ENCODE measurements around the gene HAUS8. TPM values are rescaled to one million over a fixed set of nuclear protein-coding genes. Genes with fewer than 3 reads are reported as not detected.

Gene HAUS8
- total and polyA plus RNA-seq, 2 of the 4 experiments (the other 2 are of a cell fraction): 3.4 to 14.2 TPM

- no peak overlapping the region for H2BK20ac ChIP-seq (ENCODE audit: low read depth, low read length)
- no peak overlapping the region for H3K14ac ChIP-seq (replicated peaks; ENCODE audit: low read depth, low read length)
- no peak overlapping the region for H2BK15ac ChIP-seq (ENCODE audit: low read depth, low read length)
- dilution Hi-C loops (cut with HindIII; ENCODE audit: low sequenced_read_pairs, unreplicated experiment): no loop called here
- H3K9ac ChIP-seq (ENCODE audit: low read depth, low read length): no peak overlapping the region
- WGBS, 2 experiments (ENCODE audit: extremely low coverage in 2 of 2, insufficient read length in 1 of 2): no CpG with 5 or more reads among the region's 9 CpGs
- H3K4me3 ChIP-seq (ENCODE audit: insufficient read depth, low read depth, low read length): no peak overlapping the region
- H2AFZ ChIP-seq (replicated peaks; ENCODE audit: low read length, poor library complexity): peak overlapping the region; percentile 37
- CTCF ChIA-PET: interaction anchor here (0.6 kb wide), 1 partner anchor 21 kb away, joined by 3 read pairs; no protein-coding TSS in a partner anchor
- no peak overlapping the region for H3K23ac ChIP-seq (ENCODE audit: low read depth, low read length)
- peaks cover 2% of the 10 kb centered on the region; the same call in 1 of the 2 replicates for H3K9me1 ChIP-seq (ENCODE audit: insufficient read depth, low read length)
- DNase-seq (no peak), ATAC-seq (ENCODE audit: low read depth) (no peak)
- no peak overlapping the region for H2BK120ac ChIP-seq (ENCODE audit: low read depth, low read length)
- H4K5ac ChIP-seq (ENCODE audit: low read depth, low read length): no peak overlapping the region
- no peak overlapping the region for H3K4ac ChIP-seq (ENCODE audit: low read depth, low read length)
- in situ Hi-C loops (cut with MboI; ENCODE audit: low sequenced_read_pairs): no loop called here
- BruUV-seq (replicated peaks): no TSS peak
- H2BK5ac ChIP-seq (ENCODE audit: low read depth, low read length, poor library complexity, severe bottlenecking): no peak overlapping the region
- H4K20me1 ChIP-seq (ENCODE audit: insufficient read depth, low read length): peaks cover 10% of the 10 kb centered on the region; the same call in 1 of the 2 replicates
- POLR2A ChIA-PET (ENCODE audit: unreplicated experiment): no interaction called here
- H3K4me1 ChIP-seq (ENCODE audit: control insufficient read depth, insufficient read depth, low read length): peaks cover 5% of the 10 kb centered on the region
- peaks cover 3% of the 10 kb centered on the region; the same call in 1 of the 2 replicates for H3K36me3 ChIP-seq (ENCODE audit: control insufficient read depth, insufficient read depth, low read length)
- no peak overlapping the region for H2AK9ac ChIP-seq (replicated peaks; ENCODE audit: low read depth, low read length, poor library complexity)
- H3K4me2 ChIP-seq (ENCODE audit: low read depth, low read length): no peak overlapping the region
- no peaks in the 10 kb centered on the region for H3K27me3 ChIP-seq (ENCODE audit: control insufficient read depth, insufficient read depth, low read length)
- intact Hi-C loops (cut with micrococcal nuclease): no loop called here
- H3K27ac ChIP-seq (ENCODE audit: insufficient read depth, low read length): no peak overlapping the region
- 0 out of 2 replicates have a peak overlapping the region, but pooled peaks have one; percentile 28 for H2AK5ac ChIP-seq (ENCODE audit: low read depth, low read length)
- H3K9me3 ChIP-seq (ENCODE audit: control insufficient read depth, insufficient read depth, low read length): no peaks in the 10 kb centered on the region
- TF ChIP-seq CHD1 (IDR thresholded peaks at IDR 0.05; ENCODE audit: low read depth, low read length): no peak
- no peak for TF ChIP-seq MAZ (IDR thresholded peaks at IDR 0.05; ENCODE audit: borderline replicate concordance, low read depth, low read length)
- TF ChIP-seq NFE2L2 (IDR thresholded peaks at IDR 0.05; ENCODE audit: low read depth, low read length): no peak
- no peak for TF ChIP-seq MAFK (IDR thresholded peaks at IDR 0.05; ENCODE audit: low read depth, low read length)
- no peak for TF ChIP-seq RAD21 (IDR thresholded peaks at IDR 0.05; ENCODE audit: low read length)
- TF ChIP-seq FOS (IDR thresholded peaks at IDR 0.05; ENCODE audit: low read depth, low read length): no peak
- no peak for TF ChIP-seq CTCF (conservative IDR thresholded peaks at IDR 0.05; ENCODE audit: low read depth, low read length)
- TF ChIP-seq MXI1 (IDR thresholded peaks at IDR 0.05; ENCODE audit: borderline replicate concordance, low read depth, low read length): no peak
- no peak for TF ChIP-seq ELK1 (IDR thresholded peaks at IDR 0.05; ENCODE audit: borderline replicate concordance, low read depth, low read length)
- no peak for TF ChIP-seq CEBPB (IDR thresholded peaks at IDR 0.05; ENCODE audit: low read depth, low read length)
- no peak for TF ChIP-seq USF2 (IDR thresholded peaks at IDR 0.05; ENCODE audit: low read depth, low read length)
- no peak for TF ChIP-seq RCOR1 (IDR thresholded peaks at IDR 0.05; ENCODE audit: insufficient replicate concordance, low read length)
- no peak for TF ChIP-seq SMC3 (IDR thresholded peaks at IDR 0.05; ENCODE audit: low read depth, low read length)
- no peak for TF ChIP-seq POLR2A (IDR thresholded peaks at IDR 0.05; ENCODE audit: low read depth, low read length)
- no peak for TF ChIP-seq BHLHE40 (IDR thresholded peaks at IDR 0.05; ENCODE audit: low read depth, low read length)
- no peak for TF ChIP-seq RFX5 (IDR thresholded peaks at IDR 0.05; ENCODE audit: low read depth, low read length)
- H4K91ac ChIP-seq (ENCODE audit: insufficient read depth, low read depth, low read length): no peak overlapping the region
- H4K8ac ChIP-seq (ENCODE audit: low read depth in 2 of 2, low read length in 2 of 2): no peak overlapping the region
- H3K79me1 ChIP-seq (ENCODE audit: low read depth in 1 of 2, low read length in 2 of 2): peaks cover 42 to 68% of the 10 kb centered on the region in 2 experiments
- H3K56ac ChIP-seq (ENCODE audit: extremely low read depth, insufficient read depth, low read length): no peak overlapping the region
- H3K18ac ChIP-seq (ENCODE audit: low read depth, low read length): no peak overlapping the region
Measured at GRCh38 chr19:17069193-17069592, 6.1 kb downstream of the HAUS8 start.
